Endothelial cell of umbilical vein (primary cell): ENCODE results near the gene CPLX1. TPM values are rescaled to one million over a fixed set of nuclear protein-coding genes. Genes with fewer than 3 reads are reported as not detected.

ENCODE experiments used
- BruUV-seq: library from RNA; stranded (reverse); fragments of 400-500 nt; replicated peaks from 2 replicates; lab custom pipeline; 2021; lab: Mats Ljungman, UMichigan
- CTCF ChIA-PET: fragments of 300-600, 350-600 bp; sonication (Branson Sonifier 250); formaldehyde crosslinking; loops from one replicate; lab custom pipeline; 2021; ENCODE audit warnings: antibody characterized with exemption, inconsistent platforms; lab: Charles Lee
- POLR2A ChIA-PET: fragments of 300-600, 350-600 bp; sonication (Branson Sonifier 250); formaldehyde crosslinking; loops from one replicate; lab custom pipeline; 2021; ENCODE audit warnings: antibody characterized with exemption, inconsistent platforms; lab: Charles Lee
- DNase-seq: peaks from one replicate; pipeline ENCODE4 v3.0.0-alpha.2; 2011; ENCODE audit warnings: low read depth, low spot score
- FAIRE-seq: peaks from 2 replicates; lab custom pipeline; 2011; peaks lifted over from hg19 to GRCh38; lab: Jason Lieb, UNC
- H2AFZ ChIP-seq: 2 replicates; pipeline ENCODE4 v1.6.0; 2012; ENCODE audit warnings: low read depth, low read length, control low read depth, inconsistent platforms
- H3K27ac ChIP-seq: 2 replicates; pipeline ENCODE4 v1.5.1; 2011; ENCODE audit warnings: low read depth, mild to moderate bottlenecking, control low read depth, low read length, moderate library complexity; ENCODE audit not compliant: insufficient read depth
- H3K27me3 ChIP-seq, 2 experiments: 2 replicates each; pipeline versions ENCODE4 v1.6.0 to v1.6.1; 2011; ENCODE audit warnings: low read length in 2 of 2, mixed read lengths in 1 of 2; ENCODE audit not compliant: control insufficient read depth in 2 of 2, insufficient read depth in 2 of 2
- H3K36me3 ChIP-seq, 2 experiments: 2 replicates in 1 of 2; 3 replicates in 1 of 2; pipeline ENCODE4 v1.5.1; 2011; ENCODE audit warnings: low read length in 2 of 2, mild to moderate bottlenecking in 1 of 2, moderate library complexity in 1 of 2; ENCODE audit not compliant: control insufficient read depth in 2 of 2, insufficient read depth in 2 of 2; ENCODE audit errors: extremely low read depth in 1 of 2
- H3K4me1 ChIP-seq: 3 replicates; pipeline ENCODE4 v1.5.1; 2011; ENCODE audit warnings: mild to moderate bottlenecking, low read length; ENCODE audit not compliant: control insufficient read depth, insufficient read depth; ENCODE audit errors: extremely low read depth
- H3K4me2 ChIP-seq: 2 replicates; pipeline ENCODE4 v1.6.1; 2011; ENCODE audit warnings: low read length, control low read depth, mixed read lengths; ENCODE audit not compliant: insufficient read depth
- H3K4me3 ChIP-seq, 3 experiments: fragments of 200-600 bp in 1 of 3; sonication (generic), shearing (Covaris generic) in 1 of 3; replicated peaks in 1 of 3; 2 replicates each; pipeline ENCODE4 v1.5.1; 2011 to 2016; ENCODE audit warnings: control low read depth in 3 of 3, low read length in 3 of 3, mild to moderate bottlenecking in 2 of 3, inconsistent platforms in 1 of 3, low read depth in 1 of 3, moderate library complexity in 1 of 3; ENCODE audit not compliant: insufficient read depth in 1 of 3
- H3K79me2 ChIP-seq: 2 replicates; pipeline ENCODE4 v1.6.0; 2012; ENCODE audit warnings: low read length, inconsistent platforms; ENCODE audit not compliant: control insufficient read depth, insufficient read depth
- H3K9ac ChIP-seq: replicated peaks from 2 replicates; pipeline ENCODE3; 2011; ENCODE audit warnings: low read length, control low read depth; ENCODE audit not compliant: insufficient read depth; ENCODE audit errors: extremely low read depth
- H3K9me1 ChIP-seq: replicated peaks from 3 replicates; pipeline ENCODE4 v1.6.0; 2011; ENCODE audit warnings: mild to moderate bottlenecking, low read length; ENCODE audit not compliant: control insufficient read depth, insufficient read depth; ENCODE audit errors: extremely low read depth
- H3K9me3 ChIP-seq: replicated peaks from 2 replicates; pipeline ENCODE4 v1.5.1; 2012; ENCODE audit warnings: low read length, inconsistent platforms; ENCODE audit not compliant: control insufficient read depth, insufficient read depth
- H4K20me1 ChIP-seq: replicated peaks from 2 replicates; pipeline ENCODE3; 2011; ENCODE audit warnings: mild to moderate bottlenecking, low read length; ENCODE audit not compliant: control insufficient read depth, insufficient read depth; ENCODE audit errors: extremely low read depth
- EZH2 ChIP-seq: IDR thresholded peaks from 2 replicates; pipeline ENCODE4 v1.6.1; 2012; ENCODE audit warnings: borderline replicate concordance, low read depth, mild to moderate bottlenecking, moderate library complexity, low read length, inconsistent platforms; ENCODE audit not compliant: severe bottlenecking
- FOS ChIP-seq: IDR thresholded peaks from 2 replicates; pipeline ENCODE4 v1.6.1; 2011; ENCODE audit warnings: mild to moderate bottlenecking, low read length, moderate library complexity, borderline replicate concordance; ENCODE audit not compliant: insufficient read depth
- GATA2 ChIP-seq: IDR thresholded peaks from 2 replicates; pipeline ENCODE4 v1.7.0; 2011; ENCODE audit warnings: low read depth, mild to moderate bottlenecking, moderate library complexity, mixed read lengths, low read length; ENCODE audit not compliant: insufficient read length, insufficient read depth
- MYC ChIP-seq: IDR thresholded peaks from one replicate; pipeline ENCODE4 v1.6.1; 2011; ENCODE audit warnings: mild to moderate bottlenecking, low read depth, low read length
- POLR2A ChIP-seq: IDR thresholded peaks from 2 replicates; pipeline ENCODE4 v1.6.1; 2012; ENCODE audit warnings: low read depth, mild to moderate bottlenecking, control low read depth, low read length
- dilution Hi-C: fragments of 300-500 bp; cut with MboI; formaldehyde crosslinking; loops from one replicate; pipeline ENCODE4 v1.15.0; 2019; ENCODE audit warnings: low sequenced_read_pairs; ENCODE audit not compliant: extremely low pct_ligation_motif_present
- intact Hi-C: fragments of 100-400 bp; cut with micrococcal nuclease; formaldehyde crosslinking; loops from one replicate; pipeline ENCODE4 v1.10.0; 2022
- polyA plus RNA-seq, 4 experiments: library from polyadenylated mRNA; depleted of rRNA in 3 of 4; stranded (reverse) in 3 of 4; unstranded in 1 of 4; fragments of >200 nt; gene quantifications; 2 replicates each; pipeline versions ENCODE4 v1.2.1 to v1.2.3, GENCODE V29; 2011 to 2012; ENCODE audit warnings: missing spikeins in 1 of 4
- total RNA-seq: library from RNA; stranded (reverse); gene quantifications from 2 replicates; pipeline ENCODE4 v1.2.3, GENCODE V29; 2021
- TF ChIP-seq, protein P1 (sequence below), 2 donors: IDR thresholded peaks; 1 replicate in 1 of 2; 2 replicates in 1 of 2; pipeline ENCODE4 v1.5.1; 2011; ENCODE audit warnings: low read length in 2 of 2, mild to moderate bottlenecking in 2 of 2, moderate library complexity in 2 of 2, control low read depth in 1 of 2, inconsistent platforms in 1 of 2, low read depth in 1 of 2; ENCODE audit not compliant: insufficient read depth in 1 of 2; ENCODE audit errors: extremely low read depth in 1 of 2
- TF ChIP-seq, protein P2 (sequence below): IDR thresholded peaks from 2 replicates; pipeline ENCODE4 v1.6.1; 2011; ENCODE audit not compliant: insufficient read depth, insufficient read length

The CPLX1 gene
- total and polyA plus RNA-seq, 2 donors (not counting 3 experiments of a cell fraction or from before 2014, with no cell fraction given), result 1.0 to 1.8 TPM

DNA sequence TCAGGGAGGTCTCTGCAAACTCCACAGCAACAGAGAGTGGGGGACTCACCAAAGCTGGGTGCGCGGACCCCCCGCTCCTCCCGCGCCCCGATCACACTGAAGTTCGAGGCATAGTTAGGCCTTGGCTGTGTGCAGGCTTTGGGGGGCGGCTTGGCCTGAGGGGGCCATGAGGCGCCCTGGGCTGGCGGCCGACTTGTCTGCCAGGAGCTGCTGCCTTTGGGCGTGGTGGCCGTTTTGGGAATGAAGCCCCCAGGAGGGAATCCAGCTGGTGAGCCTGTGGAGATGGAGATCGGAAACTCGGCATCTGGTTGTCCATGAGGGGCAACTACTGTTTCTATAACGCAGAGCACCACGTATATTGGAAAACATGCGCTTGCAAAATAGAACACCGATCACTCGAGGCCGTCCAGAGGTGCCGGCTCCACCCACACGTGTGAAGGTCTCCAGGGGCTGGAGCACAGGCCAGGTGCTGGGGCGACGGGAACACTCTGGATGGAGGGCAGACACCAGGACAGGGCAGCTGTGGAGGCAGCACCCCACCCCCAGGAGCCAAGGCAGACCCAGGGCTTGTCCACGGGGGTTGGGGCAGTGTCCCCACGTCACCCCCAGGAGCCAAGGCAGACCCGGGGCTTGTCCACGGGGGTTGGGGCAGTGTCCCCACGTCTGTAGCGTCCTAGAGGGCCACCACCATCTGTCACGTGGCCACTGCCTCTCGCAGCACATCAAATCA, 25.9 kb upstream of the CPLX1 start:
- H3K36me3 ChIP-seq, result peaks cover 8 to 19% of the 10 kb centered on the region in 2 experiments
- no peak overlapping the region for H3K9ac ChIP-seq
- TF ChIP-seq MYC, result no peak
- TF ChIP-seq, protein P1, sequence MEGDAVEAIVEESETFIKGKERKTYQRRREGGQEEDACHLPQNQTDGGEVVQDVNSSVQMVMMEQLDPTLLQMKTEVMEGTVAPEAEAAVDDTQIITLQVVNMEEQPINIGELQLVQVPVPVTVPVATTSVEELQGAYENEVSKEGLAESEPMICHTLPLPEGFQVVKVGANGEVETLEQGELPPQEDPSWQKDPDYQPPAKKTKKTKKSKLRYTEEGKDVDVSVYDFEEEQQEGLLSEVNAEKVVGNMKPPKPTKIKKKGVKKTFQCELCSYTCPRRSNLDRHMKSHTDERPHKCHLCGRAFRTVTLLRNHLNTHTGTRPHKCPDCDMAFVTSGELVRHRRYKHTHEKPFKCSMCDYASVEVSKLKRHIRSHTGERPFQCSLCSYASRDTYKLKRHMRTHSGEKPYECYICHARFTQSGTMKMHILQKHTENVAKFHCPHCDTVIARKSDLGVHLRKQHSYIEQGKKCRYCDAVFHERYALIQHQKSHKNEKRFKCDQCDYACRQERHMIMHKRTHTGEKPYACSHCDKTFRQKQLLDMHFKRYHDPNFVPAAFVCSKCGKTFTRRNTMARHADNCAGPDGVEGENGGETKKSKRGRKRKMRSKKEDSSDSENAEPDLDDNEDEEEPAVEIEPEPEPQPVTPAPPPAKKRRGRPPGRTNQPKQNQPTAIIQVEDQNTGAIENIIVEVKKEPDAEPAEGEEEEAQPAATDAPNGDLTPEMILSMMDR (IDR thresholded peaks at IDR 0.05; ENCODE audit: extremely low read depth in 1 of 2, insufficient read depth in 1 of 2, low read depth in 1 of 2, low read length in 2 of 2), result no peak
- TF ChIP-seq POLR2A, result no peak
- TF ChIP-seq, protein P2, sequence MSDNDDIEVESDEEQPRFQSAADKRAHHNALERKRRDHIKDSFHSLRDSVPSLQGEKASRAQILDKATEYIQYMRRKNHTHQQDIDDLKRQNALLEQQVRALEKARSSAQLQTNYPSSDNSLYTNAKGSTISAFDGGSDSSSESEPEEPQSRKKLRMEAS, result no peak
- H3K4me1 ChIP-seq, result no peaks in the 10 kb centered on the region
- no peak for DNase-seq
- no TSS peak for BruUV-seq
- H3K27me3 ChIP-seq, result no peaks in the 10 kb centered on the region
- dilution Hi-C loops, result no loop called here
- no peak overlapping the region for H3K4me2 ChIP-seq
- no peaks in the 10 kb centered on the region for H3K9me3 ChIP-seq
- ChIA-PET POLR2A (no interaction called here), CTCF (no interaction called here)
- no peaks in the 10 kb centered on the region for H4K20me1 ChIP-seq
- no peak overlapping the region for H3K27ac ChIP-seq
- no peaks in the 10 kb centered on the region for H3K79me2 ChIP-seq
- no peak overlapping the region for H3K4me3 ChIP-seq
- FAIRE-seq, result no peak
- H3K9me1 ChIP-seq, result no peaks in the 10 kb centered on the region
- intact Hi-C loops, result no loop called here
- no peak overlapping the region for H2AFZ ChIP-seq

DNA sequence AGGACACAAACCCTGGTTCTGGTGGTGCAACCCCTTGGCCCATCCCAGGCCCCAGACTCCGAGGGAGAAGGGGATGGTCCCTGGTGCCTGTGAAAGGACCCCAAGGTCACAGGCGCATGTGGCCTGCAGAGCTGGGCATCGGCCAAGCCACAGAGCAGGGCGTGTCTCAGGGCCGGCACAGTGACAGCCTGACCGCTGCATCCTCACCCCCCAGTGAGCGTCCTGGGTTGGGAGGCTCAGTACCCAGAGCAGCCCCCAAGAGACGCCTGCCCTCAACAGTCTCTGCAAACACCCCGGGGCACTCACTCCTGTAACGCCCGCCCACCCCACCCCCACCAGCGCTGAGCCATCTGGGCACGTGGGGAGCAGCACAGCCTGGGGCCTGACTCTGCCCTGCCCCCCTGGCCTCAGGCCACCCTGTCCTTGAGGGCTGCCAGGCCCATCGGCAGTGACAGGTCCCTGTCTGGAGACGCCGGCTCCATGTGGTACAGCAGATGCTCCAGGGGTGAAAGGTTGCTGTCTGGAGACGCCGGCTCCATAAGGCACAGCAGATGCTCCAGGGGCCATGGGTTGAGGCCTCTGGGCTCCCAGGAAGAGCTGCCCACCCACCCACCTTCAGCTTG, 24.5 kb upstream of the CPLX1 start:
- H3K36me3 ChIP-seq, result peaks cover 6 to 14% of the 10 kb centered on the region in 2 experiments
- no peaks in the 10 kb centered on the region for H3K9me1 ChIP-seq
- H3K9ac ChIP-seq, result no peak overlapping the region
- no peaks in the 10 kb centered on the region for H3K9me3 ChIP-seq
- FAIRE-seq (no peak), DNase-seq (no peak)
- H3K4me3 ChIP-seq, result no peak overlapping the region
- H4K20me1 ChIP-seq, result no peaks in the 10 kb centered on the region
- H3K79me2 ChIP-seq, result no peaks in the 10 kb centered on the region
- H3K27ac ChIP-seq, result no peak overlapping the region
- no TSS peak for BruUV-seq
- dilution Hi-C loops, result no loop called here
- intact Hi-C loops, result no loop called here
- TF ChIP-seq, protein P2, result no peak
- no peak for TF ChIP-seq MYC
- no peak for TF ChIP-seq EZH2
- TF ChIP-seq, protein P1 (IDR thresholded peaks at IDR 0.05; ENCODE audit: extremely low read depth in 1 of 2, insufficient read depth in 1 of 2, low read depth in 1 of 2, low read length in 2 of 2), result no peak
- no peak for TF ChIP-seq GATA2
- no peak for TF ChIP-seq FOS
- ChIA-PET CTCF (no interaction called here), POLR2A (no interaction called here)
- no peak overlapping the region for H3K4me2 ChIP-seq
- no peaks in the 10 kb centered on the region for H3K4me1 ChIP-seq
- no peaks in the 10 kb centered on the region for H3K27me3 ChIP-seq
- no peak overlapping the region for H2AFZ ChIP-seq
